Stimulated activated CD4-positive, alpha-beta T cell treated with anti-CD3 and anti-CD28 coated beads, Interleukin-2, amount 100 ng/mL, for 24 hours (primary cell): ENCODE results near the gene COL6A3.

ENCODE experiments used
- DNase-seq, 2 donors: peaks; one replicate each; pipeline ENCODE4 v3.0.0-alpha.2; 2020

Gene COL6A3

GRCh38 chr2:237413777-237414661 lies at the start of gene COL6A3:
COL6A3 (minus strand) TSS chr2:237414164; CDS start chr2:237396817, 17,347 bp downstream.
- no peak for DNase-seq

- DNase-seq = no peak
These were observed 45.8 kb upstream of the COL6A3 start for GRCh38 chr2:237459741-237460174.

GRCh38 chr2:237459226-237459625 lies 45.3 kb upstream of the COL6A3 start:
- no peak for DNase-seq

- DNase-seq = no peak
These were observed 44.6 kb upstream of the COL6A3 start for GRCh38 chr2:237458519-237458918.

- no peak for DNase-seq
These were observed 43.5 kb upstream of the COL6A3 start for GRCh38 chr2:237457388-237457941.

GRCh38 chr2:237456200-237456843 lies 42.4 kb upstream of the COL6A3 start:
- DNase-seq = no peak

GRCh38 chr2:237455764-237456163 lies 41.8 kb upstream of the COL6A3 start:
- no peak for DNase-seq

GRCh38 chr2:237453671-237454070 lies 39.7 kb upstream of the COL6A3 start:
- DNase-seq = no peak

GRCh38 chr2:237452861-237453260 lies 38.9 kb upstream of the COL6A3 start:
- DNase-seq = no peak

GRCh38 chr2:237451643-237452469 lies 37.9 kb upstream of the COL6A3 start:
- DNase-seq = no peak

- no peak for DNase-seq
These were observed 36.6 kb upstream of the COL6A3 start for GRCh38 chr2:237450583-237450982.

- no peak for DNase-seq
These were observed 36.1 kb upstream of the COL6A3 start for GRCh38 chr2:237450108-237450507.

- DNase-seq = no peak
These were observed 35.4 kb upstream of the COL6A3 start for GRCh38 chr2:237449193-237449881.

GRCh38 chr2:237448626-237449025 lies 34.7 kb upstream of the COL6A3 start:
- no peak for DNase-seq

GRCh38 chr2:237448171-237448570 lies 34.2 kb upstream of the COL6A3 start:
- no peak for DNase-seq

- DNase-seq = no peak
These were observed 33.5 kb upstream of the COL6A3 start for GRCh38 chr2:237447496-237447895.

- DNase-seq = no peak
These were observed 32.3 kb upstream of the COL6A3 start for GRCh38 chr2:237446338-237446665.

GRCh38 chr2:237445611-237446337 lies 31.8 kb upstream of the COL6A3 start:
- DNase-seq = peak in 1 of 2 donors; percentile 16

- DNase-seq = no peak
These were observed 30.1 kb upstream of the COL6A3 start for GRCh38 chr2:237444071-237444470.

- DNase-seq = peak in 1 of 2 donors; percentile 57
These were observed 27.8 kb upstream of the COL6A3 start for GRCh38 chr2:237441605-237442274.

GRCh38 chr2:237440819-237441281 lies 26.9 kb upstream of the COL6A3 start:
- peak; percentile 62 to 66 for DNase-seq
